Stomach smooth muscle (tissue), 2 donors: Measurements from ENCODE around the gene COPS6.
"Not testable (repeated sequence)": the region's sequence is repeated elsewhere in the genome, so short reads cannot be mapped to it uniquely, and the experiment has no call there.

ENCODE experiments used
- H3K27ac ChIP-seq: one replicate; pipeline ENCODE4 v1.7.0; 2013; ENCODE audit warnings: mild to moderate bottlenecking, low read length, inconsistent platforms
- H3K27me3 ChIP-seq, 2 donors: one replicate each; pipeline ENCODE4 v1.7.0; 2013; ENCODE audit warnings: low read length in 2 of 2; ENCODE audit not compliant: insufficient read depth in 2 of 2, control insufficient read depth in 1 of 2
- H3K36me3 ChIP-seq, 2 donors: one replicate each; pipeline ENCODE4 v1.7.0; 2013; ENCODE audit warnings: low read length in 2 of 2; ENCODE audit not compliant: control insufficient read depth in 2 of 2, insufficient read depth in 2 of 2
- H3K4me1 ChIP-seq: one replicate; pipeline ENCODE4 v1.7.0; 2013; ENCODE audit warnings: low read length; ENCODE audit not compliant: control insufficient read depth, insufficient read depth
- H3K4me3 ChIP-seq, 2 donors: one replicate each; pipeline ENCODE4 v1.7.0; 2013; ENCODE audit warnings: low read length in 2 of 2
- H3K9ac ChIP-seq, 2 donors: one replicate each; pipeline ENCODE4 v1.7.0; 2013; ENCODE audit warnings: low read length in 2 of 2, mild to moderate bottlenecking in 1 of 2
- H3K9me3 ChIP-seq, 2 donors: one replicate each; pipeline ENCODE4 v1.7.0; 2013; ENCODE audit warnings: low read length in 2 of 2; ENCODE audit not compliant: control insufficient read depth in 2 of 2
- donor health status: healthy.
- donor health status: Pancreatic carcinoma.

COPS6 gene

DNA sequence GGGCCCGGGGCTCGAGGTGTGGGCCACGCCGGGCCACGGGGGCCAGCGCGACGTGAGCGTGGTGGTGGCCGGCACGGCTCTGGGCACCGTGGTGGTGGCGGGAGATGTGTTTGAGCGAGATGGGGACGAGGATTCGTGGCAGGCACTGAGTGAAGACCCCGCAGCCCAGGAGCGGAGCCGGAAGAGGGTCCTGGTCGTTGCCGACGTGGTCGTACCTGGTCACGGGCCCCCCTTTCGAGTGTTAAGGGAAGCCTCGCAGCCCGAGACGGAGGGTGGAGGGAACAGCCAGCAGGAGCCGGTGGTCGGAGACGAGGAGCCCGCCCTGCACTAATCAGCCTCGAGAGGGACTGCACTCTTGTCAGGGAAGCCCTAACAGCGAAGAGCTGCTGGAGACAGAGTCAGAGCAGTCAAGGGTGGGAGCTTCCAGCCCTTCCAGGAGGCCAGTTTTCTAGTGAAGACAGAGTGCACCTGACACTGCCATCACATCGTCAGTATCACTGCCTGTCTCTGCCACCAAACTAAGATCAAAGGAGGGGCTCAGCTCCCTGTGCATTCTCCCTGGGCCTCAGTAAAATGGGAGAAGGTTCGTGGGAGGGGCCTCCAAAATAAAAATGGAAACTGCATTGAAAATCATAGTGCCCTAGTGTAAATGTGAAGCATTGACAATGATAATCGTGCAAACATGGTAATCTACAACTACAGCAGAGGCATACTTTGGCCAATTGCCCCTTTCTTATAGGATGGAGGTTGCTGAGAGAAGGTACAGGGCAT is 39.3 kb downstream of the COPS6 start:
- peak overlapping the region; percentile 95 to 97 for H3K9ac ChIP-seq
- H3K9me3 ChIP-seq, result no peaks in the 10 kb centered on the region
- H3K27ac ChIP-seq, result peak overlapping the region; percentile 97
- H3K4me1 ChIP-seq, result peaks cover 29% of the 10 kb centered on the region
- H3K4me3 ChIP-seq, result peak overlapping the region; percentile 94 to 96
- H3K36me3 ChIP-seq, result peaks cover 0 to 7% of the 10 kb centered on the region in 2 donors
- H3K27me3 ChIP-seq, result no peaks in the 10 kb centered on the region

DNA sequence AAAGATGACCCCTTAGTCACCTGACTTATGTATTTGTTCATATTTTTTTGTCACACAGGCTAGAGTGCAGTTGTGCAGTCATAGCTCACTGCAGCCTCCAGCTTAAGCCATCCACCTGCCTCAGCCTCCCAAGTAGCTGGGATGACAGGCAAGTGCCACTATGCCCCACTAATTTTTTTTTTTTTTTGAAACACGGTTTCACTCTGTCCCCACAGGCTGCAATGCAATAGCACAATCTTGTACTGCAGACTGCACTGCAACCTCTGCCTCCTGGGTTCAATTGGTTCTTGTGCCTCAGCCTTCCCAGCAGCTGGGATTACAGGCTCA is 39.8 kb downstream of the COPS6 start:
- H3K27ac ChIP-seq, result no peak overlapping the region
- no peaks in the 10 kb centered on the region for H3K9me3 ChIP-seq
- H3K9ac ChIP-seq, result peak overlapping the region in 1 of 2 donors; percentile 29
- H3K27me3 ChIP-seq, result no peaks in the 10 kb centered on the region
- H3K4me1 ChIP-seq, result peaks cover 29% of the 10 kb centered on the region
- H3K36me3 ChIP-seq, result peaks cover 0 to 7% of the 10 kb centered on the region in 2 donors
- H3K4me3 ChIP-seq, result peak overlapping the region in 1 of 2 donors; percentile 94

DNA sequence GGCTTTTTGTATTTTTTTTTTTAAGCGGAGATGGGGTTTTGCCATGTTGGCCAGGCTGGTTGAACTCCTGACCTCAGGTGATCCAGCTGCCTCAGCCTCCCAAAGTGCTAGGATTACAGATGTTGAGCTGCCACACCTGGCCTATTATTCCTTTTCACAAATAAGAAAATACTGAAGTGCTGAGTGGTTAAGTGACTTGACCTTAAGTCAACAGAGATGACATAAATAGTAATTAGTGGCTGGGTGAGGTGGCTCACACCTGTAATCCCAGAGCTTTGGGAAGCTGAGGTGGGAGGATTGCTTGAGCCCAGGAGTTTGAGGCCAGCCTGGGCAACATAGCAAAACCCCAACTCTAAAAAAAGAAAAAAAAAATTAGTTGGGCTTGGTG is 41.4 kb downstream of the COPS6 start:
- H3K4me3 ChIP-seq, H3K27me3 ChIP-seq, H3K9ac ChIP-seq, H3K27ac ChIP-seq, H3K36me3 ChIP-seq, H3K9me3 ChIP-seq: not testable (repeated sequence)
- peaks cover 29% of the 10 kb centered on the region for H3K4me1 ChIP-seq

GRCh38 chr7:100130608-100131453 is 42.1 kb downstream of the COPS6 start:
- Histone ChIP-seq H3K36me3 (no peaks in the 10 kb centered on the region), H3K27ac (no peak overlapping the region), H3K4me3 (peak overlapping the region; percentile 44 to 46), H3K4me1 (peaks cover 24% of the 10 kb centered on the region), H3K27me3 (no peaks in the 10 kb centered on the region), H3K9me3 (no peaks in the 10 kb centered on the region), H3K9ac (peak overlapping the region; percentile 36 to 57)

GRCh38 chr7:100132126-100132525 is 43.4 kb downstream of the COPS6 start:
- peaks cover 17% of the 10 kb centered on the region for H3K4me1 ChIP-seq
- H3K9ac ChIP-seq, result no peak overlapping the region
- H3K9me3 ChIP-seq, result no peaks in the 10 kb centered on the region
- no peak overlapping the region for H3K4me3 ChIP-seq
- H3K27ac ChIP-seq, result no peak overlapping the region
- no peaks in the 10 kb centered on the region for H3K27me3 ChIP-seq
- H3K36me3 ChIP-seq, result no peaks in the 10 kb centered on the region

DNA sequence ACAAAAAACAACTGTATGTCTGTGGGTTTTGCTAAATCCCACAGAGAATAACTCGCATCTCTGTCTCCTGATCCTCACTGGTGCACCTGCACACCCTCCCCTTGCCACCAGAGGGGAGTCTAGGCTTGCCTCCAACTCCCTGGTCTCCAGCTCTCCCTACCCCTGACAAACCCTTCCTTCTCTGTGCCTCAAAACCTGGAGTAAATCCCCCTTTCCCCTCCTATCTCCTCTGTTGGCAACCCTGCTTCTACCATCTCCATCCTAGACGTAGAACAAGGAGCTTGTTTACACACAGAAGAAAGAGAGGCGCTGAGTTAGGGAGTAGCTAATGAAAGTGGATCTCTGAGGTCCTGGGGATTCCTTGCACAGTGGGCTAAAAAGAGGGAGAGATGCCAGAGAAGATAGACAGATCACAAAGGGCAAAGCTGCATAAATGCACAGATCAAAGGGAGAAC is 44.0 kb downstream of the COPS6 start:
- Histone ChIP-seq H3K4me1 (peaks cover 12% of the 10 kb centered on the region), H3K4me3 (no peak overlapping the region), H3K27ac (no peak overlapping the region), H3K9ac (no peak overlapping the region), H3K36me3 (no peaks in the 10 kb centered on the region), H3K9me3 (no peaks in the 10 kb centered on the region), H3K27me3 (no peaks in the 10 kb centered on the region)

DNA sequence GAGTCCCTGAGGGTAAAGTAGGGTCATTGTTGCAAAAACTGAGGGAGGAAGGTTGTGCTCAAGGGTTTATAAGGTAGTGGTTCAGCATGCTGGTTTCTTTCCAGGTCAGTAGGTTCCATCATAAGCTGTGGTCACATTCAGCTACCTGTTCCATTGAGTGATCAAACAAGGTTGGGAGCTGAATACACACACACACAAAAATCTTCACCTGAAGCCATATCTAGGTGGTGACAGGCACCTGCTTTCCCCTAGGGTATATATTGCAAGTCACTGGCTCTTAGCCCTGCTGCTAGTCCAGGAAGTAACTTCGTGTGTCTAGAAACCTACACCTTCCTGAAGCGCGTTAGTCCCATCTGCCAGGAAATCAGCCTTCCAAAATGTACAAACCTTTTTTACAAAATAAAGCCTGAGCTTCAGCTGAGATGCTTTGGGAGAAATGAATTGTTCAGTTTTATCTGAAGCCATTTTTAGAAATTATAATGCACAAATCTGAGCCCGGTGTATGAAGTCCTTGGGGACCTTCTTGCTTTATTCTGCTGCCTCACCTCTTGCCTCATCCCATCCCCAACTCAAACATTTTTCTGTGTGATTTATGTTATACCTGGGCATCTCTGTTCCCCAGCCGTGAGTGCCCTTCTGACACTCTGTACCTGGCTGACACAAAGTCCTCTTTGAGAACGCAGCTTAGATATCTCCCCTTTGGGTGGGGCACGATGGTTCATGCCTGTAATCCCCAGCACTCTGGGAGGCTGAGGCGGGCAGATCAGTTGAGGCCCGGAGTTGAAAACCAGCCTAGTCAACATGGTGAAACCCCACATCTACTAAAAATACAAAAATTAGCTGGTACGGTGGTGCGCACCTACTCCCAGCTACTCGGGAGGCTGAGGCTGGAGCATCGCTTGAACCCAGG is 49.3 kb downstream of the COPS6 start:
- no peaks in the 10 kb centered on the region for H3K4me1 ChIP-seq
- H3K4me3 ChIP-seq, result no peak overlapping the region
- H3K9me3 ChIP-seq, result no peaks in the 10 kb centered on the region
- no peak overlapping the region for H3K9ac ChIP-seq
- H3K36me3 ChIP-seq, result no peaks in the 10 kb centered on the region
- no peak overlapping the region for H3K27ac ChIP-seq
- H3K27me3 ChIP-seq, result peaks cover 0 to 2% of the 10 kb centered on the region in 2 donors

DNA sequence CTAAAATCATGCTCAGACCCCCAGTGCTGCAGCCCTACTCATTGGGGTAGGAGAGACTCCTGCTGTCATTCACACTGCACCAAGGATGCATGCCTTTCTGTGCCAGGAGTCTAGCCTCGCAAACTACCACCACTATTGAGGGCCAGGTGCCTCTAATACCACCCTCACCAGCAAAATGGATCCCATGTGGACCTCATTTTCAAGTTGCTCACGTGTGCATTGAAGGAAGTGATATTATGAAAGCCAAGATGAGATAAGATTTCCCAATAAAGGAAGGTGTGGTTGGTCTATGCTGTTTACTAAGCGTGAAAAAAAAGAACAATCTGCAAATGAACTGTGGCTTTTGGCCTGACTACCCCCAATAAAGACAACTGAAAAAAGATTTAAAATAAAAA is 52.8 kb downstream of the COPS6 start:
- Histone ChIP-seq H3K27ac (no peak overlapping the region), H3K36me3 (no peaks in the 10 kb centered on the region), H3K4me3 (no peak overlapping the region), H3K9me3 (no peaks in the 10 kb centered on the region), H3K27me3 (peaks cover 0 to 2% of the 10 kb centered on the region in 2 donors), H3K4me1 (no peaks in the 10 kb centered on the region), H3K9ac (no peak overlapping the region)
